CD14-positive monocyte (primary cell): ENCODE measurements around the gene MAN1C1. TPM values are rescaled to one million over a fixed set of nuclear protein-coding genes. Genes with fewer than 3 reads are reported as not detected.

Experiments
- DNase-seq, 3 donors: peaks; one replicate each; pipeline ENCODE4 v3.0.0-alpha.2; 2011 to 2022
- H2AFZ ChIP-seq: 2 replicates; pipeline ENCODE4 v1.6.0; 2012; ENCODE audit warnings: mild to moderate bottlenecking, low read depth, low read length, inconsistent platforms; ENCODE audit not compliant: insufficient read depth, poor library complexity, severe bottlenecking
- H3K27ac ChIP-seq, 2 donors: 1 replicate in 1 of 2; 2 replicates in 1 of 2; pipeline ENCODE4 v1.5.1; 2012 to 2013; ENCODE audit warnings: low read length in 2 of 2, control low read depth in 1 of 2, inconsistent platforms in 1 of 2, low read depth in 1 of 2, mild to moderate bottlenecking in 1 of 2
- H3K27me3 ChIP-seq, 2 donors: one replicate each; pipeline versions ENCODE4 v1.6.0 to v1.6.1; 2011 to 2013; ENCODE audit warnings: low read length in 2 of 2; ENCODE audit not compliant: control insufficient read depth in 2 of 2, insufficient read depth in 2 of 2
- H3K36me3 ChIP-seq, 2 donors: replicated peaks in 1 of 2; 1 replicate in 1 of 2; 2 replicates in 1 of 2; pipeline versions ENCODE4 v1.5.1 to v1.6.1; 2012 to 2013; ENCODE audit warnings: low read length in 2 of 2, control low read depth in 1 of 2, inconsistent platforms in 1 of 2, mild to moderate bottlenecking in 1 of 2; ENCODE audit not compliant: insufficient read depth in 2 of 2, control insufficient read depth in 1 of 2
- H3K4me1 ChIP-seq, 2 donors: 1 replicate in 1 of 2; 2 replicates in 1 of 2; pipeline versions ENCODE4 v1.5.1 to v1.6.1; 2012 to 2013; ENCODE audit warnings: low read length in 2 of 2, control low read depth in 1 of 2, inconsistent platforms in 1 of 2, mild to moderate bottlenecking in 1 of 2, moderate library complexity in 1 of 2; ENCODE audit not compliant: insufficient read depth in 2 of 2, control insufficient read depth in 1 of 2
- H3K4me2 ChIP-seq: replicated peaks from 2 replicates; pipeline ENCODE3; 2012; ENCODE audit warnings: low read length, moderate library complexity, mild to moderate bottlenecking; ENCODE audit not compliant: poor library complexity, severe bottlenecking; ENCODE audit errors: extremely low read depth
- H3K4me3 ChIP-seq, 3 experiments: fragments of 200-600 bp in 1 of 3; sonication (generic) in 1 of 3; replicated peaks in 1 of 3; 1 replicate in 2 of 3; 2 replicates in 1 of 3; pipeline ENCODE4 v1.5.1; 2011 to 2013; ENCODE audit warnings: low read length in 3 of 3, mild to moderate bottlenecking in 3 of 3, control low read depth in 2 of 3, low read depth in 2 of 3, inconsistent platforms in 1 of 3, moderate library complexity in 1 of 3
- H3K79me2 ChIP-seq: 2 replicates; pipeline ENCODE4 v1.6.0; 2012; ENCODE audit warnings: mild to moderate bottlenecking, control low read depth, inconsistent platforms, low read length, moderate library complexity; ENCODE audit not compliant: insufficient read depth
- H3K9ac ChIP-seq: 2 replicates; pipeline ENCODE4 v1.6.0; 2017; ENCODE audit warnings: low read length, mild to moderate bottlenecking; ENCODE audit not compliant: insufficient read depth, poor library complexity, severe bottlenecking
- H3K9me3 ChIP-seq, 2 donors: replicated peaks in 1 of 2; 1 replicate in 1 of 2; 2 replicates in 1 of 2; pipeline versions ENCODE4 v1.5.1 to v1.6.1; 2012 to 2013; ENCODE audit warnings: low read length in 2 of 2, control low read depth in 1 of 2; ENCODE audit not compliant: control insufficient read depth in 1 of 2, insufficient read depth in 1 of 2
- H4K20me1 ChIP-seq: 2 replicates; pipeline ENCODE4 v1.6.0; 2012; ENCODE audit warnings: mild to moderate bottlenecking, low read length, control low read depth, moderate library complexity; ENCODE audit not compliant: insufficient read depth
- H3K27ac Mint-ChIP-seq, 7 donors: one replicate each; pipeline ENCODE4 v1.8.0; 2020; ENCODE audit warnings: mild to moderate bottlenecking in 7 of 7, mixed read lengths in 7 of 7, moderate library complexity in 6 of 7, inconsistent platforms in 2 of 7
- H3K27me3 Mint-ChIP-seq, 3 donors: one replicate each; pipeline ENCODE4 v1.8.0; 2021 to 2022; ENCODE audit warnings: low read depth in 3 of 3, mild to moderate bottlenecking in 3 of 3, mixed read lengths in 3 of 3, moderate library complexity in 3 of 3, inconsistent platforms in 1 of 3
- H3K36me3 Mint-ChIP-seq, 2 donors: one replicate each; pipeline ENCODE4 v1.8.0; 2020; ENCODE audit warnings: mixed read lengths in 2 of 2, inconsistent platforms in 1 of 2, mild to moderate bottlenecking in 1 of 2
- H3K4me1 Mint-ChIP-seq: one replicate; pipeline ENCODE4 v1.8.0; 2020; ENCODE audit warnings: mild to moderate bottlenecking, mixed read lengths
- H3K4me3 Mint-ChIP-seq, 2 donors: one replicate each; pipeline ENCODE4 v1.8.0; 2020; ENCODE audit warnings: mild to moderate bottlenecking in 2 of 2, mixed read lengths in 2 of 2, moderate library complexity in 1 of 2
- H3K9me3 Mint-ChIP-seq, 7 donors: one replicate each; pipeline ENCODE4 v1.8.0; 2020 to 2022; ENCODE audit warnings: mixed read lengths in 7 of 7, mild to moderate bottlenecking in 6 of 7, moderate library complexity in 6 of 7, inconsistent platforms in 2 of 7
- CTCF ChIP-seq: fragments of 200-600 bp; IDR thresholded peaks from one replicate; pipeline ENCODE4 v1.8.0; 2022; ENCODE audit warnings: antibody characterized with exemption, mild to moderate bottlenecking
- WGBS: methylation state at CpG from one replicate; pipeline ENCODE4 v1.1.5; 2013; ENCODE audit warnings: missing lambda C conversion rate; ENCODE audit not compliant: insufficient coverage; 5-methylcytosine and 5-hydroxymethylcytosine counted together
- intact Hi-C, 2 donors: fragments of 100-400 bp; cut with micrococcal nuclease; formaldehyde crosslinking; loops; one replicate each; pipeline versions ENCODE4 v1.15.0 to v1.15.1; 2023
- polyA plus RNA-seq, 3 donors: library from polyadenylated mRNA; depleted of rRNA in 1 of 3; unstranded in 2 of 3; stranded (reverse) in 1 of 3; fragments of 300-500 nt in 2 of 3; fragments of >200 nt in 1 of 3; fragmentation: Illumina TruSeq in 2 of 3; gene quantifications; 1 replicate in 2 of 3; 2 replicates in 1 of 3; pipeline ENCODE4 v1.2.3, GENCODE V29; 2012 to 2021

MAN1C1 gene
- polyA plus RNA-seq, 3 donors: 1.2 to 7.2 (median 1.7) TPM

- H3K4me1 ChIP-seq: no peaks in the 10 kb centered on the region
- H4K20me1 ChIP-seq: peaks cover 18% of the 10 kb centered on the region
- no peak overlapping the region for H3K4me3 ChIP-seq
- Mint-ChIP-seq H3K27me3 (peaks cover 0 to 7% (median 2%) of the 10 kb centered on the region in 3 donors), H3K36me3 (peaks cover 9 to 13% of the 10 kb centered on the region in 2 donors), H3K4me3 (no peak overlapping the region), H3K4me1 (no peaks in the 10 kb centered on the region), H3K27ac (no peak overlapping the region), H3K9me3 (peaks cover 0 to 1% (median 0%) of the 10 kb centered on the region in 7 donors)
- DNase-seq: no peak
- H2AFZ ChIP-seq: no peak overlapping the region
- peaks cover 0 to 11% of the 10 kb centered on the region in 2 donors for H3K36me3 ChIP-seq
- H3K9ac ChIP-seq: no peak overlapping the region
- no peak overlapping the region for H3K27ac ChIP-seq
- no peaks in the 10 kb centered on the region for H3K79me2 ChIP-seq
- H3K9me3 ChIP-seq: no peaks in the 10 kb centered on the region
- TF ChIP-seq CTCF: no peak
- 66% methylated on average over 8 of the region's 10 CpGs for WGBS
- H3K27me3 ChIP-seq: no peaks in the 10 kb centered on the region
- no peak overlapping the region for H3K4me2 ChIP-seq
- intact Hi-C loops: no loop called here
These were observed 37.0 kb downstream of the MAN1C1 start for GRCh38 chr1:25653558-25653957.

GRCh38 chr1:25654109-25654660 lies 37.6 kb downstream of the MAN1C1 start:
- Histone ChIP-seq H3K9ac (no peak overlapping the region), H3K27me3 (no peaks in the 10 kb centered on the region), H3K9me3 (no peaks in the 10 kb centered on the region), H3K36me3 (peaks cover 0 to 11% of the 10 kb centered on the region in 2 donors), H2AFZ (no peak overlapping the region), H3K4me2 (no peak overlapping the region), H3K79me2 (no peaks in the 10 kb centered on the region), H3K27ac (no peak overlapping the region), H4K20me1 (peaks cover 12% of the 10 kb centered on the region), H3K4me1 (no peaks in the 10 kb centered on the region), H3K4me3 (no peak overlapping the region)
- Mint-ChIP-seq H3K4me3 (no peak overlapping the region), H3K27ac (no peak overlapping the region), H3K9me3 (peaks cover 0 to 1% (median 0%) of the 10 kb centered on the region in 7 donors), H3K27me3 (peaks cover 0 to 7% (median 2%) of the 10 kb centered on the region in 3 donors), H3K36me3 (peaks cover 9 to 16% of the 10 kb centered on the region in 2 donors), H3K4me1 (no peaks in the 10 kb centered on the region)
- DNase-seq: no peak
- WGBS: 93% methylated on average over 3 of the region's 6 CpGs
- intact Hi-C loops: no loop called here
- no peak for TF ChIP-seq CTCF
